WI38 (cell line): Measurements from ENCODE around the gene CHCT1.

Experiments used
- H3K4me3 ChIP-seq: 2 replicates; pipeline ENCODE4 v1.5.1; 2011; ENCODE audit warnings: low read depth, mild to moderate bottlenecking, control low read depth, low read length
- TF ChIP-seq, protein P1 (sequence below): IDR thresholded peaks from 2 replicates; pipeline ENCODE4 v1.5.1; 2012; ENCODE audit warnings: low read depth, mild to moderate bottlenecking, control low read depth, low read length

The CHCT1 gene

DNA sequence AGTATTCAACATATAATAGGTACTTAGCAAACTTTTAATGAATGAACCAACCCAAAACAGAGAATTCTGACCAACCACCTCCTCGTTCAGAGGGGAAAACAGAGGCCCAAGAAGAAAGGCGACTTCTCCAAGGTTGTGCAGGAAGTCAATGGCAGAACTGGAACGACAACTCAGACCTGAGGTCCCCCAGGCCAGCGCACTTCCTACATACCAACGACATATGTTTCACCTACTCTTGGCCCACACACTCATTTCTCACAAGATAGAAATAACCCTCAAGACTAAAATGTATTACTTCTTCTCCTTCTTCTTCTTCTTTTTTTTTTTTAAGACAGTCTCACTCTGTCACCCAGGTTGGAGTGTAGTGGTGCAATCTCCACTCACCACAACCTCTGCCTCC, 14.4 kb downstream of the CHCT1 start:
- no peak overlapping the region for H3K4me3 ChIP-seq
- TF ChIP-seq, protein P1, sequence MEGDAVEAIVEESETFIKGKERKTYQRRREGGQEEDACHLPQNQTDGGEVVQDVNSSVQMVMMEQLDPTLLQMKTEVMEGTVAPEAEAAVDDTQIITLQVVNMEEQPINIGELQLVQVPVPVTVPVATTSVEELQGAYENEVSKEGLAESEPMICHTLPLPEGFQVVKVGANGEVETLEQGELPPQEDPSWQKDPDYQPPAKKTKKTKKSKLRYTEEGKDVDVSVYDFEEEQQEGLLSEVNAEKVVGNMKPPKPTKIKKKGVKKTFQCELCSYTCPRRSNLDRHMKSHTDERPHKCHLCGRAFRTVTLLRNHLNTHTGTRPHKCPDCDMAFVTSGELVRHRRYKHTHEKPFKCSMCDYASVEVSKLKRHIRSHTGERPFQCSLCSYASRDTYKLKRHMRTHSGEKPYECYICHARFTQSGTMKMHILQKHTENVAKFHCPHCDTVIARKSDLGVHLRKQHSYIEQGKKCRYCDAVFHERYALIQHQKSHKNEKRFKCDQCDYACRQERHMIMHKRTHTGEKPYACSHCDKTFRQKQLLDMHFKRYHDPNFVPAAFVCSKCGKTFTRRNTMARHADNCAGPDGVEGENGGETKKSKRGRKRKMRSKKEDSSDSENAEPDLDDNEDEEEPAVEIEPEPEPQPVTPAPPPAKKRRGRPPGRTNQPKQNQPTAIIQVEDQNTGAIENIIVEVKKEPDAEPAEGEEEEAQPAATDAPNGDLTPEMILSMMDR = no peak

DNA sequence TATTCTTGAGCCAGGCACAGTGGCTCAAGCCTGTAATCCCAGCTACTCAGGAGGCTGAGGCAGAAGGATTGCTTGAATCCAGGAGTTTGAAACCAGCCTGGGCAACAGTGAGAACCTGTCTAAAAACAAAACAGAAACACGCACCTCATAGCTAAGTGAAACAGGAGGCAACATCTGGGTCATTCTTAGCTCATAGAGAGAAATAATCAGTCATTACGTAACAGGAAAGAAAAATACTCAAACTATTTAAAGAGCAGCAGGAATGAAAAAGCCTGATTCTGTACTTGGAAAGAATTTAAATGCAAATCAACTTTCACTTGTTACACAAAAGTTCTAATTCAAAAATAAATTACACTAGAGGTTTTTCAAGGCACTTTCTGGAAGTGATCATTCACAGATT, 17.2 kb downstream of the CHCT1 start:
- TF ChIP-seq, protein P1 = no peak
- no peak overlapping the region for H3K4me3 ChIP-seq

DNA sequence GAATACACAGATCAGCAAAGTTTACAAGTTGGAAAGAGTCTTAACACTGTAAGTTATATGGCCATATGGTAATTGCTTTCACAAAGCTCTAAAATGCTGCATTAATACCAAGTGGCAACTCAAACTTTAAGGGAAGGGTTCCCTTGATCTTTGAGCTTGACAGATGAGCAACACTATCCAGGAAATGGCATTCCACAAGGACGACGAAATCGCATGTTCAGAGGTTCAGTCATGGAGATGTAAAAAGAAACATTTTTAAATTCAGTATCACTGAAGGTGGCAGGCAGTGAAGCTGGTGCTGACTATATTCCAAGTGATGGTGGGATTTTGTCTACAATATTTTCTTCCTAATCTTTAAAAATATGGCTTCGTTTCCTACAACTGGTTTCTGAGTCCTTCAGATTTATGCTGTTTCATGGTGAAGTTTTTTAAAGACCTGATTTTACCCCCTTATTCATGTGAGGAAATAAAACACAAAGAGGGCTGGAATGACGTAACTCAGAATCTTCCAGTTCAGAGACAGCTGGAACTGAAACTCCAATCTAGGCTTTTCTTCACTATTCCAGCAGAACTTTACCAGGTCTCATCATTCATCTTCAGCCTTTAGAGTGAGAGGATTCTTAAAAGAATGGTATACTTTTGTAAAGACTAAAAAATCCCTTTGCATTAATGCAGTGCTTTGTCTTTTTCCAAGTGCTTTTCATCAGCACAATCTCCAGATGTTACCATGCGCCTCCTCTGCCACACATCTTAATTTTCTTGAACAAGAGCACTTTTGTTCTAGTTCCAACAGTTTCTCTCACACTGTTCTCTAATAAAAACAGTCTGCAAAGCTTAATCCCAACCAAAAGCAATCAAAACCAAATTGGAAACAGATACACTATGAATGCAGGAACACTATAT, 20.2 kb downstream of the CHCT1 start:
- TF ChIP-seq, protein P1 = no peak
- H3K4me3 ChIP-seq = no peak overlapping the region

DNA sequence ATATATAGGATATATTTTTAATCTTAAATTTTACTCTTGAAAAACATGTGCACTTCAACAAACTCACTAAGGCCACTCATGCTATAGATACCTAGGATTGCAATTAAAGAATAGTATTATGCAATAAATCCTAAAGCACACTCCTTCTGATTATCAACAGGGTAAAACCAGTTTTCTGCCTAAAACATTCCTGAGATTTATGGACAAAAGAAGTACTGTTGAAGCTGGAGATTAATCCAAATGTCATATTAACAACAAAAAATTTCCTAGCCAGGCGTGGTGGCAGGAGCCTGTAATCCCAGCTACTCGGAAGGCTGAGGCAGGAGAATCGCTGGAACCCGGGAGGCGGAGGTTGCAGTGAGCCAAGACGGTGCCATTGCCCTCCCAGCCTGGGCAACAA, 21.4 kb downstream of the CHCT1 start:
- TF ChIP-seq, protein P1 = no peak
- no peak overlapping the region for H3K4me3 ChIP-seq

DNA sequence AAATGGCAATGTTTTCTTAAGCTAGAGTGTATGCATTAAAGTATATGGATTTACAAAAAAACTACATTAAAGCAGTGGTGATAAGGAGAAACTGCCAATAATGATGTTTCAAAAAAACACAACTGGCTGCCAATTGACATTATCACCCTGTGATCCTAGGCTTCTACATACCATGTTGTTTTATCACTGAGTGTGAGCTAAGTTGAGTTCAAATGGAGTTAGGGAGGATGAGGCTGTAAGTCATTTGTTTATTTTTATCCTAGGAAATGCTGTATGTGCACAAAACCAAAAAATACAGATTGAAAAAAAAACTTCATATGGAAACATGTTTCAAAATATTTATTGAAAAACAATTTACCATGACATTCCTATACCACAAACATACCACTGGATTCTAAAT, 22.9 kb downstream of the CHCT1 start:
- H3K4me3 ChIP-seq = no peak overlapping the region
- TF ChIP-seq, protein P1 = no peak

DNA sequence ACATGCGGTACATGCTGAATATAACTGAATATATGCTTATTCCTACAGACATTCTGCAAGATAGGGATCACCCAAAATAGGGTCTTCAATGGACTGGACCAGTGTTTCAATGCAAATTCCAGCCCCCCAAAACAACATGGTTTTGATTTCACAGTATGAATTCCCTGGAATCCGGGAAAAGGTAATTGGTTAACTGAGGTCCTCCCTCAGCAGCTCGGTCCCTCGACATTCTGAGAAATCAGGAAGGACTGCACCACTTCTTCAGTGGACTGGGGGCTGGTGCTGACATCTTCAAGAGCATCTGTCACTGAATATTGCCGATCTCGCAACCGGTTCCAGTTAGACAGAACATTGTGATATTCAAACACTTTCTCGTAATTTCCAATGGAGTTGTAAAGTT, 25.1 kb downstream of the CHCT1 start:
- no peak overlapping the region for H3K4me3 ChIP-seq
- TF ChIP-seq, protein P1 = no peak

DNA sequence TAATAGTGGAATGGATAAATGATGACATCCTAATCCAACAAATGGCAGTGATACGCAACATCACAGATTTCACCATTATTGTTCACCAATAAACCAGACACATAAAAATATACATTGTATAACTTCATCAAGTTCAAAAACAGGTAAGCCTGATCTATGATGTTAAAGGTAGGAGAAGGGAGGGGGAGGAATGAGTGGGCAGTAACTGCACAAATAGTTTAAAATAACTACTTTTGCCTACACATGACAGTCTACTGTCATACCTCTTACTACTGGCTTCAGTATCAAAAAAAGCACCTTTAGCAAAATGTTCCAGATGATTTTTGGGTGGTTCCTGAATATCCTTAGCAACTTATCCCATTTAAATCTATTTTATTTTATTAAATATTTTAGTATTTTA, 28.8 kb downstream of the CHCT1 start:
- TF ChIP-seq, protein P1 = no peak

More for the DNA sequence above, 28.8 kb downstream of the CHCT1 start:
- no peak overlapping the region for H3K4me3 ChIP-seq
